GM18526 (cell line): ENCODE results near the gene DNAH9.

Source experiments
- POLR2A ChIP-seq: IDR thresholded peaks from 3 replicates; pipeline ENCODE4 v1.6.1; 2011; ENCODE audit not compliant: insufficient read length; ENCODE audit errors: extremely low read depth

The DNAH9 gene

GRCh38 chr17:11598274-11599221, at the start of gene DNAH9:
Gene DNAH9, plus strand, starts transcription at chr17:11598470. Its CDS starts 29 bp downstream, at chr17:11598499.
- TF ChIP-seq POLR2A, result no peak

DNA sequence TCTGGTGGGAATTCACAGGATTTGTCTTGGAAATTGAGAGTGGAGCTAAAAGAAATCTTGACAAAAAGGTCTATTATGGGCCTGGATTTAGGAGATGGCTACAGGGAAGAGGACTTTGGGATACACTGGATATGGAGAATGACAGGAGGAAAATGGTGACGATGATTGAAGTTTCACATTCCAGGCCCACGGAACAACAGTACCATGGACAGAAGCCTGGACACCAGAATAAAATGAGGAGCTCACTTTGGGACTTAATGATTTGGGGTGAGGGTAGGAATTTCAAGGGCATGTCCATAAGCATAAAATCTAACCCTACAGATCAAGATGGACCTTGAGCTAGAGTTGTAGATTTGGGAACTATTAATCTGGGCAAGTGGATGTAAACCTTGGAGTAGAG, 47.8 kb upstream of the DNAH9 start:
- TF ChIP-seq POLR2A, result no peak

DNA sequence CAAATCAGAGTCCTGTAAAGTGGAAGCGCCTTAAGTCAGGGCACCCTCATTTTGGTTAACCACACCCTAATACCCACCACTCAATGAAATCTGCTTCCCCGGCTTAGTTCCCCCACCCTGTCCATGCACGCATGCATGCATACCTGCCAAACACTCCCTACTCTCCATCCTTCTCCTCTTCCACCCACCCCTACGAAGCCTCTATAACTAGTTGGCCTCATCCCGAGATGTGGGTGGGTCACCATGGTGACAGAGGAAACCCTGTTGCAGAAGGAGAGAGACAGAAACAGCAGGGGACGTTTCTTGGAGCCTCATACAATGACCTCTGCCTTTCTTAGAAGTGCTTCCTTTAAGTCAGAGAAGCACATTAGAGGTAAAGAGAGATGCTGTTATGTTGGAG, 46.8 kb upstream of the DNAH9 start:
- TF ChIP-seq POLR2A, result no peak

DNA sequence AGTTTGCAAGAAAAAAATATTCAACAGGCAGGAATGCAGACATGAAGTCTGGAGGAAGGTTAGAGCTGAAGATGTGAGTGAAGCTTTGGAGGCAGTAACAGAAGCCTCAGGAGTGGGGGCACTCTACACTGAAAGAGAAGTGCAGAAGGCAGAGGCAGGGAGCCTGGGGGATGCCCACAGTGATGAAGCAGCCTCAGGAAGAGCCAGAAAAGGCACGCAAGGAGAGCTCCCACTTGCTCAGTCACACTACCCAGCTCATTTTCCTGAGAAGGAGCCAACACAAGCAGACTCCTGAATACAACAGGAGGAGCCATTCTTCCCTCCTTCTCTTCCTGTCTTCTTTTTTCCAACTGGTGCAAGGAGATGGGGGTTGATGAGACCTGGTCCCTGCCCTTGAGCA, 45.1 kb upstream of the DNAH9 start:
- no peak for TF ChIP-seq POLR2A

- TF ChIP-seq POLR2A, result no peak
Measured at GRCh38 chr17:11554042-11554441, 44.2 kb upstream of the DNAH9 start.

- no peak for TF ChIP-seq POLR2A
Measured at GRCh38 chr17:11554542-11554941, 43.7 kb upstream of the DNAH9 start.

DNA sequence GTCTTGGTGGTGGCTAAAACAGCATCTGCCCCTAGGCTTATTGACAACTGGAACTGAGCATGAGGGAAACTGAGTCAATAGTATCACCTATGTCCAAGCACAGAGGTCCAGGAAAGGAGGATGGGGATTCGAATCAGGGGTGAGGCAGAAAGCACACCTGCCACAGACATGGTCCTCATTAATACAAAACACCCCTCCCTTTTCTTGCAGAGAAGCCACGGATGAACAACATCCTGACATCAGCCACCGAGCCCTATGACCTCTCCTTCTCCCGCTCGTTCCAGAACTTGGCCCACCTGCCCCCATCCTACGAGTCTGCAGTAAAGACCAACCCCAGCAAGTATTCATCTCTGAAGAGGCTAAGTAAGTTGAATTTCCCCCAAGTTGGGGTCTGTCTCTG, 42.7 kb upstream of the DNAH9 start:
- TF ChIP-seq POLR2A, result no peak

GRCh38 chr17:11557727-11558452, 40.4 kb upstream of the DNAH9 start:
- no peak for TF ChIP-seq POLR2A

DNA sequence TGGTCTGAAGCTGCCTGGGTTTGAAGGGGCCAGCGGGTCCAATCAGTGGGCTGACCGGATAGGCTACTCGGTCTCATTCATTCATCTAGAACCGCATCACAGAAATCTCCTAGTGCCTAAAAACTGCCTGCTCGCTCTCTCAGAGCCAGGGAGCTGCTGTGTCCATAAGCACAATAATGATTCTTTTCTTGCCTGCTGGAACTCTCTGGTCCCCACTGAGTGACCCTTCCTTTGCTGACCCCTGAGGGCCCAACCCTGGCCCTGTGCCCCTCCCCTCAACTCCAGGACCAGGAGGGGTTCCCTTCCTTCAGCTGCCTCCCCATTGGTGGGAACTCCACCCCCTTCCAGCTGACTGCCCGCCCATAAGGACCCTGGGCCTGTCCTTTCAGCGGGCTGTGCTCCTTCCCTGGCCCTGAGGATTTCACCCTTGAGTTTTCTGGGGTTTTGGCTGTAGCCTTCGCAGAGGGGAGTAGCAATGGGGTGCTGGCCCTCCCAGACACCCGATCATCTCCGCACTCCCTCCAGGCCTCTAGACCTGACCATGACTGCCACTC, 39.5 kb upstream of the DNAH9 start:
- no peak for TF ChIP-seq POLR2A

- TF ChIP-seq POLR2A, result no peak
Measured at GRCh38 chr17:11559601-11560000, 38.7 kb upstream of the DNAH9 start.

- TF ChIP-seq POLR2A, result no peak
Measured at GRCh38 chr17:11561281-11561680, 37.0 kb upstream of the DNAH9 start.

DNA sequence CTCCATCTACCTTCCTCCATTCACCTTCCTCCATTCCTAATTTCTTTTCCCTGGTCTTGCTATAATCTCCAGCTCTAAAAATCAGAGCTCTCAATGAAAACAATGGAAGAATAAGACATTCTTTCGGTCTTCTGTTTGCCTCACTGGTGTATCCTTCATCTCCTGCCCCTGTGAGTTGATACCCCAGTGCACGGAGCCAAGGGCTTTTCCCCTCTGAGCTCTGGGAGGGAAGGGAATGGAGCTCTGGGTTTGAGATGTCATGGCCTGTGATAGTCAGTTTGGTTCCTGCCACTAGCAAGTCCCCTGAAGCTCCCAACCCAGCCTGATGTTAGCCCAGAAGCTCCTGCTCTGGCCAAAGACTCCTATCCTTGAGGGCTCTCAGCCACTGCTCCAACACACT, 36.6 kb upstream of the DNAH9 start:
- no peak for TF ChIP-seq POLR2A

DNA sequence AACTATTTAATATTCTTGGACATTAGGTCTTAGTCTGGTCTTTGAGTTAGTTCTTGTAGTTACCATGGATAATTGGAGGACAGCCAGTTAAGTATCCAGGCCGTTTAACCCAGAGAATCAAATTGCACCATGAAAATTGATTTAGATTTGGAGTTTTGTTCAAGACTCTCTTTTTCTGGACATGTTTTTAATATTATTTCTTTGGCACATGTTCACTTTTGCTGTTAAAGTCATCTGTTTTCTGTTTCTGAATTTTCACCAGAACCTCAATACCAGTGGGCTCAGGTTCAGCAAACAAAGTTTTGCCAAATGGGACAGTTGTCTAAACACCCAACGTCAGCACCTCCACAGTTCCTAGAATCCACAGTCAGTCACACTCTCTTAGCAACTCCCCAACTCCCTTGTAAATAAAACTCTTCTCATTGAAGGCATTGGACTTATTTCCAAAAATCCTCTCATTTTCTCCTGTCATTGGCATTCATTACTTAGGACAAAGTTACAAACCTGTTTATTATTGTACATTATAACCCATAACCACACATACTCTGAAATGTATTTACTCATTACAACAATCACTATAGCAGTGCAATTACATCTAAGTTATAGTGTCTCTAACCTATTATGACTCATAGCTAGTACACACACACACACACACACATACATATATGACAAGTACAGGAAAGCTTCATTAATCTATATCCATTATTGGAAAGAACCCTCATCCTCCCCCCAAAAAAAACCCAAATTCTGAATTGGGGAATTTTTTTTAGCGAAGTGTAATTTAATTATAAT, 33.5 kb upstream of the DNAH9 start:
- TF ChIP-seq POLR2A, result no peak

GRCh38 chr17:11565591-11565990, 32.7 kb upstream of the DNAH9 start:
- TF ChIP-seq POLR2A, result no peak

DNA sequence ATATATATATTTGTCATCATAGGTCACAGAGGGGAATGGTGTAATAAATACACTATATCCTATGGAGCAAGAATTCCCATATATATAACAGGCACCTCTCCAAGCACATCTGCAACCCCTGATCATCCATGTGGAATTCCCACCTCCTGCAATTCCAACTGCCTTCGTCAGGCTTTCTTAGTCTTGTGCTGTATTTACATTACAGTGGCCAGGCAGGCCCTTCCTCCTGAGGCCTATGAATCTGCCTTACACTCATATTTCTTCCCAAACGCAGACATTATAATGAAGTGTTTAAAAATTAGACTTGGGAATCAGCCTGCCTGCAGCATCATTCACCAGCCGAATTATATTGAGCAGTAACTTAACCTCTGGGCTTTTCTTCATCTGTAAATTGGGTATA, 19.3 kb upstream of the DNAH9 start:
- TF ChIP-seq POLR2A, result no peak
